Posterior vena cava (tissue), 2 donors: Measurements from ENCODE around the gene TMEM144. TPM values are rescaled to one million over a fixed set of nuclear protein-coding genes. Genes with fewer than 3 reads are reported as not detected.

Source experiments
- DNase-seq: peaks from one replicate; pipeline ENCODE4 v3.0.0-alpha.2; 2020; ENCODE audit warnings: low spot score
- intact Hi-C, 2 donors: fragments of 100-400 bp; cut with DNase I; formaldehyde crosslinking; loops; one replicate each; pipeline versions ENCODE4 v1.14.1 to v1.14.2; 2022 to 2023
- total RNA-seq, 2 donors: library from RNA; stranded (reverse); fragmentation: NEBNext Ultra II Directional; extraction: Animal tissue kit (Norgen Biotek cat#: 25700); gene quantifications; one replicate each; pipeline ENCODE4 v1.2.1, GENCODE V29; 2021
- donor health status: DM: yes; HTN: yes; CAD: no.
- donor health status: DM: yes; HTN: yes; CAD: no.

The TMEM144 gene
- total RNA-seq, 2 donors from 2014 or later = 5.1 to 8.0 TPM

- intact Hi-C loops = no loop called here
- DNase-seq = no peak
Observed at GRCh38 chr4:158282252-158282651, 72.0 kb downstream of the TMEM144 start.

GRCh38 chr4:158285429-158286216 is 75.3 kb downstream of the TMEM144 start:
- DNase-seq = no peak
- intact Hi-C loops = no loop called here

- intact Hi-C loops = no loop called here
- no peak for DNase-seq
Observed at GRCh38 chr4:158290912-158291311, 80.6 kb downstream of the TMEM144 start.

GRCh38 chr4:158291334-158292055 is 81.2 kb downstream of the TMEM144 start:
- DNase-seq = peak; percentile 72
- intact Hi-C loops = no loop called here

- intact Hi-C loops = no loop called here
- no peak for DNase-seq
Observed at GRCh38 chr4:158292156-158292555, 81.9 kb downstream of the TMEM144 start.

GRCh38 chr4:158295053-158295452 is 84.8 kb downstream of the TMEM144 start:
- intact Hi-C loops = no loop called here
- DNase-seq = no peak

- intact Hi-C loops = no loop called here
Observed at GRCh38 chr4:158297866-158298265, 87.6 kb downstream of the TMEM144 start.

GRCh38 chr4:158299459-158300007 is 89.2 kb downstream of the TMEM144 start:
- intact Hi-C loops = no loop called here
- DNase-seq = no peak

More at GRCh38 chr4:158297866-158298265, 87.6 kb downstream of the TMEM144 start:
- DNase-seq = no peak

- intact Hi-C loops = no loop called here
- DNase-seq = no peak
Observed at GRCh38 chr4:158300012-158300411, 89.7 kb downstream of the TMEM144 start.

- intact Hi-C loops = no loop called here
- DNase-seq = no peak
Observed at GRCh38 chr4:158302076-158302866, 92.0 kb downstream of the TMEM144 start.

GRCh38 chr4:158304694-158305093 is 94.4 kb downstream of the TMEM144 start:
- intact Hi-C loops = no loop called here
- DNase-seq = no peak

Other genes starting within 250 kb of the TMEM144 start
- 10 to 100 TPM; 51.6 to 82.2 TPM for gene GASK1B, start 37.5 kb upstream of the TMEM144 start, total RNA-seq